Central memory CD4-positive, alpha-beta T cell (primary cell): ENCODE results near the gene PPP6R2.
"Not testable (repeated sequence)": the region's sequence is repeated elsewhere in the genome, so short reads cannot be mapped to it uniquely, and the experiment has no call there.

Source experiments
- DNase-seq: peaks from one replicate; pipeline ENCODE4 v3.0.0; 2022

PPP6R2 gene

DNA sequence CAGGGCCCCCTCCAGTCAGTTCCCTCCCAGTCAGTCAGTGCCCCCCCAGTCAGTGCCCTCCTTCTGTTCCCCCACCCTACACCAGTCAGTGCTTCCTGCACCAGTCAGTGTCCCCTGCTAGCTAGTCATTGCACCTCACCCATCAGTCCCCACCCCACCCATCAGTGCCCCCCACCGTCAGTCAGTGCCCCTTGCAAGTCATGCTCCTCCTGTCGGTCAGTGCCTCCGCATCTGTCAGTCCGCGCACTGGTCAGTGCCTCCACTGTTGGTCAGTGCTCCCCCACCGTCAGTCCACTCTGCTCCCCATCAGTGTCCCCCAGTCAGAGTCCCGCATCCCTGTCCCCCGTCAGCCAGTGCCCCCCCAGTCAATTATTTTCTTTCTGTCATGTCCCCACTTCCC lies 3.3 kb downstream of the PPP6R2 start:
- no peak for DNase-seq

DNA sequence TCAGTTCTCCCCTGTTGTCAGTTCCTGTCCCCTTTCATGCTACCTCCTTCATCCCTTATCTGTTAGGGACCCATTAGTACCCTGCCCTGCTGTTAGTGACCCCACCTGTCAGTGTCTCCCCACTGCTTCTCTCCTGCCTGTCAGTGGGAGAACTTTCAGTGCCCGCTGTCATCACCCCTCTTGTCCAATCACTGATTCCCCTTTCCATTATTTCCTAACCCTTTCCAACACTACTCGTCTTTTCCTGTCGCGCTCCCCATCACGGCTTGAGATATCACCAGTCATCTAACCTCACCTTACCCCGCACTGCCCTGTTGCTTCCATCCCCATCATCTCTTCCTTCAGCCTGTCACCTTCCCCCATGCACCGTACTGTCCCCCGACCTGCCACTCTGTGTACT lies 4.0 kb downstream of the PPP6R2 start:
- DNase-seq: no peak

DNA sequence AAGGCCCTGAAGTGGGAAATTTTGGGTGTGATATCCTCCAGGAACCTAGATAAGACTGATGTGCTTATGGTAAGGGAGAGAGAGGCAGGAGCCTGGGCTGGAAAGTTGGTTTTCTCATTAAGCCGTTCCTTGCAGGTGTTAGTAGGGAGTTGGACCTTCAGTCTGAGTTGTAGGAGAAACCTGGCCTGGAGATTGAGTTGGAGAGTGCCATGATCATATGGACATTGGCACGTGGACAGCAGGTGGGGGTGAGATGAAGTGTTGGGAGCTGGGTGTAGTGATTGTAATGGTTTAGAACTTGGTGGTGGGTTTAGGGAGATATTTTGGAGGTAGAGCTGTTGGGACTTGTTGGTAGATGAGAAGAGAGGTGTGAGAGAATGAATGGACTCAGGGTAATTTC lies 4.9 kb downstream of the PPP6R2 start:
- DNase-seq: no peak

DNA sequence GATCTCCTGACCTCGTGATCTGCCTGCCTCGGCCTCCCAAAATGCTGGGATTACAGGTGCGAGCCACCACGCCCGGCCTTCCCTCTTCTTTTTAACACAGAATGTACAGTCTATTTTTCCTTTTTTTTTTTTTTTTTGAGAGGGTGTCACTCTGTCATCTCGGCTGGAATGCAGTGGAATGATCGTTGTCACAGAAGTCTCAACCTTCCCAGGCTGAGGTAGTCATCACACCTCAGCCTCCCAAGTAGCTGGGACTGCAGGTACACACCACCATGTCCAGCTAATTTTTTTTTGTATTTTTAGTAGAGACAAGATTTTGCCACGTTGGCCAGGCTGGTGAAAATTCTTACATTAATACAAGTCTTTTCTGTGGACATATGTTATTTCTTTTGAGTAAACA lies 13.1 kb downstream of the PPP6R2 start:
- DNase-seq: no peak

DNA sequence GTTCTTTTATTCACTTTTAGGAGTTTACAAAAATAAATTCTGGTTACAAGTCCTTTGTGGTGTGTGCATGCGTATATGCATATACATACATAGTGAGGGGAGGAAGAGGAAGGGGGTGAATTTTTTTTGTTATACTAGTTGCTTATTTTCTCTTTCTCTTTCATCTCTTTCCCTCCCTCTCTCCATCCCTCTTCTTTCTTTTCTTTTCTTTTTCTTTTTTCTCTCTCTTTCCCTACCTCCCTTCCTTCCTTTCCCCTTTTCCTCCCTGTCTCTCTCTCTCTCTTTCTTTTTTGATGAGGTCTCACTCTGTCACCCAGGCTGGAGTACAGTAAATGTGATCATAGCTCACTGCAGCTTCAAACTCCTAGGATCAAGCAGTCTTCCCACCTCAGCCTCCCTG lies 14.1 kb downstream of the PPP6R2 start:
- no peak for DNase-seq

DNA sequence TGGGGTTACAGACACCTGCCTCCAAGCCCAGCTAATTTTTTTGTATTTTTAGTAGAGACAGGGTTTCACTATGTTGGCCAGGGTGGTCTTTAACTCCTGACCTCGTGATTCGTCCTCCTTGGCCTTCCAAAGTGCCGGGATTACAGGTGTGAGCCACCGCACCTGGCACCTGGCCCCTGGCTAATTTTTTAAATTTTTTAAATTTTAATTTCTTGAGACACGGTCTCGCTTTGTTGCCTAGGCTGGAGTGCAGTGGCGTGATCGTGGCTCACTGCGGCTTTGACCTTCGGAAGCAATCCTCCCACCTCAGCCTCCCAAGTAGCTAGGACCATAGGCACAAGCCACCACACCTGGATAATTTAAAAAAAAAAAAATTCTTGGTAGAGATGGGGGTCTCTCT lies 14.6 kb downstream of the PPP6R2 start:
- no peak for DNase-seq

DNA sequence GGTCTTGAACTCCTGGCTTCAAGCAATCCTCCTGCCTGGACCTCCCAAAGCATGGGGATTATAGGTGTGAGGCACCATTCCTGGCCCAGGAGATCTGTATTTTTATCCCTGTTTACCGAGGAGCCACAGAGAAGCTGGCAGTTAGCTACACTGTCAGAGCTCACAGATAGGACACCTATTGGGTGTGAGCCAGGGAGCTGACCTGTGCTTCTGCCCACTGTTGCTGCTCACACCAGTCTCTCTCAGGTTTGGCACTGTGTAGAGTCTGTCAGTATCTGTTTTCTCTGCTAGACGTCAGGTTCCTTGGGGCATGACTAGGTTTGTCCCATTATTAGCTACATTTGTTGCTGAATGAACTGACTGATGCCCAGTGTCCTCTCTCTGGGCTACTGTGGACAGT lies 17.5 kb downstream of the PPP6R2 start:
- no peak for DNase-seq

DNA sequence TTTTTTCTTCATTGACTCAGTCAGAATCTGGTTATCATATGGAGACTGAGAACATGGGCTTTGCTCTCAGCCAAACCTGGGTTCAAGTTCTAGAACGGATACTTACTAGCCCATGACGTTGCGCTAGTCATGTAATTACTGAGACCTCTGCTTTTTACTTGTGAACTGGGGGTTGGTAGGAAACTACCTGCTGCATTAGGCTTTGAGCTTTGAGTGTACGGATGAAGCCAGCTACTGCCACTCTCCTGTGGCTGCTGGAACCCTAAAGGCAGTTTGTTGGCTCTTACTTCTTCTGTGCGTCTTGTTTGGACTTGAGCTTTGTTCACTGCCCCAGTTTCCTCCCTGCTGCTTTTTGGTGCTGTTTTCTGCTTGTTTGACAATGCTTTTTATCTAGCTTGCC lies 18.1 kb downstream of the PPP6R2 start:
- no peak for DNase-seq

DNA sequence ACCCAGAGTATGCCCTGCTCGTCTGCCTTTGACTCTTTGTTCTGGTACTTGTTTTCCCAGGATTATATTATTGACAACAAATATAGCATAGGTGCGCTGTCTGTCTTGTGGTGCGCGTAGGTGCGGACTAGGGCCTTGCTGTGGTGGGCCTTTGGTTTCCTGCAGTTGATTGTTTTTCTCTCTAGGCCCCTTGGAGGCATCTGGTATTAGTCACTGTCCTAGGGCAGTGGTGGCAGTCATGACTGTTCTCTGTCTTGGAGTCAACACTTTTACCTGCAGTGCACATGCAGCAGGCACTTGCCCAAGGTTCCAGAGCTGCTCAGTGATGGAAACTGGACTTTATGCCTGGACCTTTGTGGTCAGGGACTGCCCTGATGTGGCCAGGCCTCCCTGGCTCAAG lies 18.6 kb downstream of the PPP6R2 start:
- DNase-seq: no peak

DNA sequence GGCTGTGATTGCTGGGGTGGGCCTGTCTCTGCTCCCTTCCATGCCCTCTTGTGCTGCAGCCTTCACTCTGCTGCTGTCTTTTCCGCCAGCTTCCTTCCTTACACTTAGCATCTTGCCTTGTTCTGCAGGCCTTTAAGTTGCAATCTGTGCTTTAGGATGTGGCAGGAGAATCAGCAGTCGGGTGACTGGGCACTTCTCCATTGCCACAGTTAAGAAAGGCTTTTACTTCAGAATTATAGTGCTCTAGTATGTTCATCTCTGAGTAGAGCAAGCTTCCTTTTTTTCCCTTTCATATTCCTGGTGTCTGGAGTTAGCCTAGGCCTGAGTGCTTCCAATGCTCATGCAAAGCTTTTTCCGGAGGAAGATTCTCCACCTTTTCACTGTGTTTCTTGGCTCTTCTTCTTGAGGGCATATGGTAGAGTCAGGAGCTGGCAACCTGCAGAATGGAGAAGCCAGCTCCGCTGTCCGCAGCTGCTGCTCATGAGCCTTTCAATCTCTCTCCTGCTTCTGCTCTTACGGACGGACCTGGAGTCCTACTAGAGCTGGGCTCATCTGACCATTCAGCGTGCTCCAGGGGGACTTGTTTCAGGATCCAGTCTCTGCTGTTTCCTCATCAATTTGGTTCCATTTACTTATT lies 20.2 kb downstream of the PPP6R2 start:
- no peak for DNase-seq

DNA sequence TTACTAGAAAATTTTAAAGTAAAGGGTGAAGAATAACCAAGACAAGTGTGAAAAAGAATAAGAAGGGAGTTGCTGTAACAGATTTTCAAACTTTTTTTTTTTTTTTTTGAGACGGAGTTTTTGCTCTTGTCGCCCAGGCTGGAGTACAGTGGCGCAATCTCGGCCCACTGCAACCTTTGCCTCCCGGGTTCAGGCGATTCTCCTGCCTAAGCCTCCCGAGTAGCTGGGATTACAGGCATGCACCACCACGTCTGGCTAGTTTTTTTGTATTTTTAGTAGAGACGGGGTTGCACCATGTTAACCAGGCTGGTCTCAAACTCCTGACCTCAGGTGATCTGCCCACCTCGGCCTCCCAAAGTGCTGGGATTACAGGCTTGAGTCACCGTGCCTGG lies 20.7 kb downstream of the PPP6R2 start:
- DNase-seq: not testable (repeated sequence)

DNA sequence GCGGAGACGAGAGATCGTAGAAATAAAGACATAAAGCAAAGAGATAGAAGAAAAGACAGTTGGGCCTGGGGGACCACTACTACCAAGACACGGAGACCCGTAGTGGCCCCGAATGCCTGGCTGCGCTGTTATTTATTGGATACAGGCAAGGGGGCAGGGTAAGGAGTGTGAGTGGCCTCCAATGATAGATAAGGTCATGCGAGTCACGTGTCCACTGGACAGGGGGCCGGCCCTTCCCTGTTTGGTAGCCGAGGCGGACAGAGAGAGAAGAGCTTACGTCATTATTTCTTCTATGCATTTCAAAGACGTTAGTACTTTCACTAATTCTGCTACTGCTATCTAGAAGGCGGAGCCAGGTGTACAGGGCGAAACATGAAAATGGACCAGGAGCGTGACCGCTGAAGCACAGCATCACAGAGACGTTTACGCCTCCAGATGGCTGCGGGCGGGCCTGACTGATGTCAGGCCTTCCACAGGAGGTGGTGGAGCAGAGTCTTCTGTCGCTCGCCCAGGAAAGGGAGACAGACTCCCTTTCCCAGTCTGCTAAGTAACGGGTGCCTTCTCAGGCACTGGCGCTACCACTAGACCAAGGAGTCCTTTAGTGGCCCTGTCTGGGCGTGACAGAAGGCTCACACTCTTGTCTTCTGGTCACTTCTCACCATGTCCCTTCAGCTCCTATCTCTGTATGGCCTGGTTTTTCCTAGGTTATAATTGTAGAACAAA lies 24.8 kb downstream of the PPP6R2 start:
- DNase-seq: no peak

DNA sequence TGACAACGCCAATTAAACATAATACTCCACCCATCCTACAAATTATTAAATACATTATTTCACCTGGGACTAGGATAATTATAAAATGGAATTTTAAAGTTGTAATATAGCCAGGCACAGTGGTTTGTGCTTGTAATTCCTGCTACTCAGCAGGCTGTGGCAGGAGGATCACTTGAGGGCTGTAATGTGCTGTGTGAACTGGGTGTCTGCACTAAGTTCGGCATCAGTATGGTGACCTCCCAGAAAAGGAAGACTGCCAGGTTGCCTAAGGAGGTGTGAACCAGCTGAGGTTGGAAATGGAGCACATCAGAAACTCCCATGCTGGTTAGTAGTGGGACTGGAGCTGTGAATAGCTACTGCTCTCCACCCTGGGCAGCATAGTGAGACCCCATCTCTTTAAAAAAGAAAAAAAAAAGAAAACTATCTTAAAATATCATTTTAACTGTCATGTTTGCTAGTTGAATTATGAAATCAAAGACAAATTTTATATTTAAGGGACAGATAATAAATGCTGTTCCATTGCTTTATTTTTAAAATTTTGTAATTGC lies 28.0 kb downstream of the PPP6R2 start:
- no peak for DNase-seq

DNA sequence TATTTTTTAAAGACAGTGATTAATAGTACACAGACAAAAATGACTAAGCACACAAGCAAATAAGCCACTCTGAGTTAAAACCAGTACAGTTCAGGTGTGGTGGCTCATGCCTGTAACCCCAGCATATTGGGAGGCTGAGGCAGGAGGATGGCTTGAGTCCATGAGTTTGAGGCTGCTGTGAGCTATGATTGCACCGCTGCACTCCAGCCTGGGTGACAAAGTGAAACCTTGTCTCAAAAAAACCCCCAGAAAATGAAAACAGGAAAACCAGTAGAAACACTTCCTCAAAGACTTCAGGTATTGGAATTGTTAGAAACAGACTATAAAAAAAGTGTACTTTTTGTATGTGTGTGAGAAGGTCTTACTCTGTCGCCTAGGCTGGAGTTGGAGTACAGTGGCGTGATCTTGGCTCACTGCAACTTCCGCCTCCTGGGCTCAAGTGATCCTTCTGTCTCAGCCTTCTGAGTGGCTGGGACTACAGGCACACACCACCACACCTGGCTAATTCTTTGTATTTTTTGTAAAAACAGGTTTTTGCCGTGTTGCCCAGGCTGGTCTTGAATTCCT lies 33.0 kb downstream of the PPP6R2 start:
- DNase-seq: no peak

DNA sequence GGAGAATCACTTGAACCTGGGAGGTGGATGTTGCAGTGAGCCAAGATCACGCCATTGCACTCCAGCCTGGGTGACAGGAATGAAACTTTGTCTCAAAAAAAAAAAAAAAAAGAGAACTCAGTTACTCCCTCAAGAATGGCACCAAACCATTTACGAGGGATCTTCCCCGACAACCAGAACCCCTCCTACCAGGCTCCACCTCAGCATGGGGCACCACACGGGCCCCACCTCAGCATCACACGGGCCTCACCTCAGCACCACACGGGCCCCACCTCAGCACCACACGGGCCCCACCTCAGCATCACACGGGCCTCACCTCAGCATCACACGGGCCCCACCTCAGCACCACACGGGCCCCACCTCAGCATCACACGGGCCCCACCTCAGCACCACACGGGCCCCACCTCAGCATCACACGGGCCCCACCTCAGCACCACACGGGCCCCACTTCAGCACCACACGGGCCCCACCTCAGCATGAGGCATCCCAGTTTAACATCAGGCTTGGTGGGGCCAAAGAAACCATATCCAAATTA lies 38.0 kb downstream of the PPP6R2 start:
- DNase-seq: not testable (repeated sequence)

DNA sequence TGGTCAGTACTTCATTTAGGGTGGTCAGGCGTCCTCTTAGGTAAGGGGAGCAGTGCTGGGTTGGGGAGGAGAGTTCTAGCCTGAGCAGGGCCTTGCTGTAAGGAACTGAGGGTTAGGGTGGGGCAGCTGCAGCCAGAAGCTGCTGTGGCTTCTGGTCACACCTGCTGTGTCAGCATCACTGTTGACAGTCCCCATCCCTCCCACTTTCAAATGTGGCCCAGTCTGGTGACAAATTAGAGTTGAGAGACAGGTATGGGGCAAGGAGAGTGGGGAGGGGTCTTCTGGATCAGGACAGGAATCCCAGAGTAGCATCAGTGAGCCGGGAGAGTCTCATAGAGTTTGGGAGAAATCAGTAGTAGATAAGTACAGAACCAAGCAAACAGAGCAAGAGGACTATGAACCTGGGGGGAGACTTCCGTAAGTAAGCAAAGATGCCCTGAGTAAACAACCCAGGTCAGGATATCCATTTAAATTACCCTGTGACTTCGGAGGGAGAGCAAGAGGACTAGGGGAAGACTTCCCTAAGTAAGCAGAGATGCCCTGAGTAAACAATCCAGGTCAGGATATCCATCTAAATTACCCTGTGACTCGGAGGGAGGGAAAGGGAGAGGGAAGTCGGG lies 53.7 kb downstream of the PPP6R2 start:
- no peak for DNase-seq

DNA sequence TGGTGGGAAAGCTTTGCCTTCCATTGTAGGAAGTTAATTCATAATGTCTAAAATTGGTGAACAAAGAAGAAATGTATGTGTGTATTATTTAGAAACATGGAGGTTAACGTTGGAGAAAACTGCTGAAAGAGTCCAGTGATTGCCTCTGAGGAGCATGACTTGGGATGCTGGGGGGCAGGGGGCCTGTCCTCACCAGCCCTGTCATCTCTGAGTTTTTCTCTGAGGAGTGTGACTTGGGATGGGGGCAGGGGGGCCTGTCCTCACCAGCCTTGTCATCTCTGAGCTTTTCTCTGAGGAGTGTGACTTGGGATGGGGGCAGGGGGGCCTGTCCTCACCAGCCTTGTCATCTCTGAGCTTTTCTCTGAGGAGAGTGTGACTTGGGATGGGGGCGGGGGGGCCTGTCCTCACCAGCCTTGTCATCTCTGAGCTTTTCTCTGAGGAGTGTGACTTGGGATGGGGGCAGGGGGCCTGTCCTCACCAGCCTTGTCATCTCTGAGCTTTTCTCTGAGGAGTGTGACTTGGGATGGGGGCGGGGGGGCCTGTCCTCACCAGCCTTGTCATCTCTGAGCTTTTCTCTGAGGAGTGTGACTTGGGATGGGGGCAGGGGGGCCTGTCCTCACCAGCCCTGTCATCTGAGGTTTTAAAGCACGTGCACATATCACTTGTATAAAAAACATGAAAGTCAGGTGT lies 54.4 kb downstream of the PPP6R2 start:
- not testable (repeated sequence) for DNase-seq

DNA sequence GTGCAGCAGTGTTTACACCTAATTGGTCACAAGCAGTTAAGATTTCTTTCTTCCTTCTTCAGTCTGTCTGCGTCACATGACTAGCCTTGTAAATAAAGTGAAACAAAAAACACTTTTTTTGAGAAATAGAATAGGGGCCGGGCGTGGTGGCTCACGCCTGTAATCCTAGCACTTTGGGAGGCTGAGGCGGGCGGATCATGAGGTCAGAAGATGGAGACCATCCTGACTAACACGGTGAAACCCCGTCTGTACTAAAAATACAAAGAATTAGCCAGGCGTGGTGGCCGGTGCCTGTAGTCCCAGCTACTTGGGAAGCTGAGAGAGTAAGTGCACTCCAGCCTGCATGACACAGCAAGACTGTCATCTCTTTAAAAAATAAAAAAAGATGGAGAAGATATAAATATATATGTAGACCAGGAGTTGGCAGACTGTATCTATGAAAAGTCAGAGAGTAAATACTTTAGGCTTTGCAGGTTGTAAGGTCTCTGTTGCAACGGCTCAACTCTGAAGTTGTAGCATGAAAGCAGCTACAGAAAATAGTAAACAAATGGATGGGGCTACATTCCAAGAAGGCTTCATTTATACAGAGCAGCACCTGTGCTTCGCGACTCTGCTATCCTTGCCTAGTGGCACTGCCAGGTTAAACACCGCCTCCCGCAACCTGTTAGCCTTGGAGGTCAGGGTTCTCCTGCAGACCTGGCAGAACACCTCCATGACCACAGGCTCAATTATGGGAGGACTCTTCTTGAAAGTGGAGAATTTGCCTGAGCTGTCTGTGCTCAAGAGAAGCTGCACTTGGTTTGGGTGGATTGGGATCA lies 55.9 kb downstream of the PPP6R2 start:
- DNase-seq: no peak

DNA sequence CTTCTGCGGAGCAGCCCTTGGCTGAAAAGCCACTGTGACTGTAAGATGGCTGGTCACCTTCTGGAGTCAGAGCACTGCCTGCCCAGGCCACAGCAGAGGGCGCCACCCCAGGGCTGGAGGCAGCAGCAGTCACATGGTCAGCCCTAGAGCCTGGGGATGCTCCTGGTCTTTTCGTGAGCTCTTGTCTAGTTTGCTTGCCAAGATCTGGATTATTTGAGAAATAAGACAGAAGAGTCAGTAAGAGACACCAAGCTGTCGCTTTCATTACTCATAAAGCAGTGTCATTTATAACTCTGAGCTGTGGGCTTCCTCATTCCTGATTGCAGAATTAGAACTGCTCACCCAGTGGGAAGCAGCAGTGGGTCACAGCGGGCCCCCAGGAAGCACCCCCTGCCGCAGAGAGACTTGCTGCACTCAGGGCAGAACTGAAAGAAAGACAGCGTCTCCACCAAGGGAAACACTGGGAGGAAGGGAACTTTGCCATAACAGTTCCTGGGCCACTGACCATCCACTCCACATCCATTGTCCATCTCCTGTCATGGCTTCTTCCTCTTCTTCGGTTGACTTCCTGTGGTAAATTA lies 56.7 kb downstream of the PPP6R2 start:
- peak; percentile 8 for DNase-seq

DNA sequence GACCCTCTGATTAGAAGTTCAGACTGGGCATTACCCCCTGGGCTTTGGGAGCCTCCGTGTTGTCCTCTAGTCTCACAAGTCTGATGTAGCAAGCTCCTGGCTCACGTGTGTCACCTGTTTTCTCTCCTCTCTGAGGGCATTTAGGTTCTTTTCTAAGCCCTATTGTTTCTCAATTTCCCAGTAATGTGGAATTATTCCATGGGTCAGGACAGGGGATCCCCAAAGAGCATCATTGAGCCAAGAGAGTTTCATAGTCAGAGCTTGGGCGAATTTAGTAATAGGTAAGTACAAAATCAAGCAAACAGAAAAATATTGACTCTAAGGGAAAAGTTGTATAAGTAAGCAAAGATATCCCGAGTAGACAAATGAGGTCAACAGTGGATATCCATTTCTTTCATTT lies 57.3 kb downstream of the PPP6R2 start:
- DNase-seq: no peak

DNA sequence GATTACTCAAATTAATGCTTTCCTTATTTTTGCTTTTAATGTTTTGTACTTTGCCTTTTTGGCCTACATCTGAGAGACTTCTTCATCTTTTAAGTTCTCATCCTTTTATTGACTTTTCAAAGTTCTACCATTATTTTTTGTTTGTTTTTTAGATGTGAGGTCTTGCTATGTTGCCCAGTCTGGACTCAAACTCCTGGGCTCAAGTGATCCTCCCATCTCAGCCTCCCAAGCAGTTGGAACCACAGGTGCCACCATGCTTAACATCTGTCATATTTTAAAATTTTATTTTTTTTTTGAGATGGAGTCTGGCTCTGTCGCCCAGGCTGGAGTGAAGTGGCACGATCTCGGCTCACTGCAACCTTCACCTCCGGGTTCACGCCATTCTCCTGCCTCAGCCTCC lies 57.8 kb downstream of the PPP6R2 start:
- DNase-seq: no peak

DNA sequence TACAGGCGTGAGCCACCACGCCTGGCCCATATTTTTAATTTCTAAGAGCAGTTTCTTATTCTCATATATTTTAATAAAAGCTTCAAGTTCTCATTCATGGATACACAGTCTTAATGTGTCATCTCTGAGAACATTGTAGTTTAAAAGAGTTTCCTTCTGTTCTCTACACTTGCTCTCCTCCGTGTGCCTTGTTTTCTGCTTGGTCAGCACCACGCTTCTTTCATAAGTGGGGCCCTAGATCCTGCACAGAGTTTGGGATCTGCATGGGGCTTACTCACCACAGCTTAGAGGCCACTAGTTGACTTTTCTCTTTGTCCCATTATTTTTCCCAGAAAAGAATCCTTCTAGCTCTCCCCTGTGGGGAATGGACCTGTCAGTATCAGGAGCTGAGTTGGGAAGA lies 58.8 kb downstream of the PPP6R2 start:
- DNase-seq: no peak
